HG03469 (cell line): ENCODE results near the gene TECPR2.
"Not testable (repeated sequence)": the region's sequence is repeated elsewhere in the genome, so short reads cannot be mapped to it uniquely, and the experiment has no call there.

Experiments
- ATAC-seq: cut with Tn5 transposase; IDR thresholded peaks from one replicate; pipeline ENCODE4 v1.9.1; 2021; ENCODE audit warnings: mild to moderate bottlenecking, moderate library complexity, moderate number of reproducible peaks; ENCODE audit not compliant: unreplicated experiment

TECPR2 gene

DNA sequence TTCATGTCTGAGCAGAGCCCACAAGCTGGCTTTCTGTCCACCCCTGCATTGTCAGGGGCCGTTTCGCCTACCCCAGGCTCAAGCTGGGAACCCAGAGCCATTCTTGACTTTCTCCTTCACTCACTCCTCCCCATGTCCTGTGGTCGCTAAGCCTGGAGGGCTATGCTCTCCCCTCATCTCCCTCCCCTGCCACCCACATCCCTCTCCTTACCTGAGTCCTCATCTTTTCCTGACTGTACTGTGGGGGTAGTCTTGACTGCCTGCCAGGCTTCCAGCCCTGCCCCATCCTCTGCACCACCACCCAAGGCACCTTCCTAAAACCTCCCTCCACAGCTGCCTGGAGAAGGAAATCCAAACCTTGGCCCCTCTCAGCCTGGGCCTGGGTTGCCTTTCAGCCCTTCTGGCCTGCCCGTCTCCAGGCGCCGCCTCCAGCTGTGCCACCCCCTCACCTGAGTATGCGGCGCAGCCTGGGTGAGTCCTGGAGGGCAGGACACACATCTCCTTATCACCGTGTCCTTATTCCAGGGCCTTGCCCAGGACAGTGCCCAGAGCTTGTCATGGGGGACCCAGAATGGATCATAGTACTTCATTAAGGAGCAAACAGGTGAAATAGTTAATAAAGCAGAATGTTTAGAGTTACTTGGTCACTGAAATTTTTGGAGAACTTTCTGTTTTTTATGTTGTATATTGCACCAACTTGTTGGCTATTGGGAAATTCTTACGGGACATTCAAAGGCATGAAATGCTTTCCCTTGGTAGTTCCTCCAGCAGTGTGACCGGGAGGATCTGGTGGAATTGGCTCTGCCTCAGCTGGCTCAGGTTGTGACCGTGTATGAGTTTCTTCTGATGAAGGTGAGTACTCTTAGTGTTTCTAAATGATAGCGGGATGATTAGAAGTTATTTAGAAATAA, 28.7 kb upstream of the TECPR2 start:
- no peak for ATAC-seq

DNA sequence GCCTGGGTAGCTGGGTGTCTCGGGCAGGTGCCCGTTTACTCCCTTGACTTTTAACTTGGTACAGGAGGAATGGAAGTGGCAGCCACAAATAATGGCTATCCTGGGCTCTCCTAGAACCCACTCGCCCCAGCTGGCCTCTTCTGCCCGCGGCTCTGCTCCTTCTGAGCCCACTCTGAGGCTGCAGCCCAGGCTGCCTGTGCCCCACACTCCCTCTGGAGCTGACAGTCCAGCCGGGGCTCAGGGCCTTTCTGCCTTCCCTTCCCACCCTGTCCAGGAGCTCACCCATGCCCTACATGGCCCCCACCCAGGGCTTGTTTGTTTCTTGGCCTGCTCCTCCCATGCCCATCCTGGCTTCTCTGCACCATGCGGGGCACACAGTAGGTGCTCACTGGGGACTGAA, 27.6 kb upstream of the TECPR2 start:
- no peak for ATAC-seq

DNA sequence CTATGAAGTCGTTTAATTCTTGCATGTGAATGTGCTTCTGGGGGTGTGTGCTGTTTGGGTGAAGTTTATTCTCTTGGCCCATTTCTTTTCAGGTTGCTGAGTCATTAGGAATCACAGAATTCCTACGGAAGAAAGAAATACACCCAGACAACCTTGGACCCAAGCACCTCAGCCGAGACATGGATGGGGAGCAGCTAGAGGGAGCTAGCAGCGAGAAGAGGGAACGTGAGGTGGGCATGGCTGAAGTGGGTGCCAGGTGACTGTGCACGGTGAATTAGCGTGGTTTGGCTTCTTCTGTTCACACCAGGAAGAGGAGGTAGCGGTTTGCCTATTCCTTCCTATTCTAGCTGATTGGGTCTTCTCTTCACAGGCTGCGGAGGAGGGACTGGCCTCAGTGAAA, 24.0 kb upstream of the TECPR2 start:
- no peak for ATAC-seq

GRCh38 chr14:102341566-102341965, 21.2 kb upstream of the TECPR2 start:
- no peak for ATAC-seq

- no peak for ATAC-seq
Observed at GRCh38 chr14:102342238-102342637, 20.5 kb upstream of the TECPR2 start.

DNA sequence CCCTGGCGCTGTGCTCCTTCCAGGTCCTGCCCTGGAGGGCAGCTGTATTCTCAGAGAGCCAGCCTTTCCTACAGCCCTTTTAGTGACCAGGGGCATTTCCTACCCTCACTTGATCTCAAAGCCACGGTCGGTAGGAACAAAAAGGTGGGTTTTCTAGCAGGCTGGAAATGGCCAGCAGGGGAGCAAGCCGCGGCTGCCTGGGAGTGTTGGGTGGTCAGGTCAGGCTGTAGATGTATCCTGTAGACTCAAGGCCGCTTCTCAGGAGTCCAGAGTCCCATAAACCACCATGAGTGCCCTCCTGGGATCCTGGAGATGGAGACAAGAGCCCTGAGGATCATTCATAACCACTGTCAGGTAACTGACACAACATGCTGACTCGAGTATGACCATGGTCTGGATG, 18.7 kb upstream of the TECPR2 start:
- ATAC-seq, result no peak

GRCh38 chr14:102344485-102344884, 18.3 kb upstream of the TECPR2 start:
- no peak for ATAC-seq

- no peak for ATAC-seq
Observed at GRCh38 chr14:102345232-102345631, 17.5 kb upstream of the TECPR2 start.

- ATAC-seq, result no peak
Observed at GRCh38 chr14:102346645-102347044, 16.1 kb upstream of the TECPR2 start.

DNA sequence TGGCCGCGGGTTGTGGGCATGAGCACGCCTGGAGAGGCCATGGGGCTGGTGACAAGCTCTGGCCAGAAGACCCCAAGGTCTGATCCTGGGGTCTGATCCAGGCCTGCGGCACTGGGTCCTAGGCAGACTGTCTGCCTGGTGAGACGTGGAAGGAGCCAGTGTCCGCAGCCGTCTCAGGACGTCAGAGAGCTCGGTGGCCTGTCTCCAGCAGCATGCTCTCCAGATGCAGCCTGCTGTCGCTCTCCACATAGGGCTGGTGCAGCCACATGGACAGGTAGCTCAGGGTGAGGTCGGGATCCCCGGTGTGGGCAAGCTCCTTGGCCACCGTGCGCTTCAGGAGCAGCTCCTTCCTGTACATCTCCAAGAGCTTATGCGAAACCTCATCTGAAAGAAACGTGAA, 14.4 kb upstream of the TECPR2 start:
- ATAC-seq, result no peak

GRCh38 chr14:102351023-102351422, 11.7 kb upstream of the TECPR2 start:
- no peak for ATAC-seq

- ATAC-seq, result not testable (repeated sequence)
Observed at GRCh38 chr14:102351593-102351992, 11.1 kb upstream of the TECPR2 start.

- no peak for ATAC-seq
Observed at GRCh38 chr14:102352213-102352612, 10.5 kb upstream of the TECPR2 start.

DNA sequence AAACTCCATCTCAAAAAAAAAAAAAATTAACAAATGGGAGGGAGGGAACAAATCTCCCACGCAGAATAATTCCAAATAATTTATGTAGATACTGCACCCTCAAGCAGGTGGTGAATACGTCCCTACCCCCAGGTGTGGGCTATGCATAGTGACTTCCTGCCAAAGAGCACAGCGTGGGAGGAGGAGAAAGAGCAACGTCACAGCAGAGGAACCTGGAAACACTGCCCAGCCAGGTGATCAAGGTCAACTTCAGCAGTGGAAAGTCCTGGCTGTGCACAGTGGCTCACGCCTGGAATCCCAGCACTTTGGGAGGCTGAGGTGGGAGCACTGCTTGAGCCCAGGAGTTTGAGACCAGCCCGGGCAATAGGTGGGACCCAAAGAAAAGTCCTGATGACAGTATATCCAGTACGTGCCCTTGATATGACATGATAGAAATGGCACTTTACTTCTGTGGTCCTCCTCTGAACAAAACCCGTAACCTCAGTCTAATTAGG, 9.6 kb upstream of the TECPR2 start:
- no peak for ATAC-seq

- ATAC-seq, result no peak
Observed at GRCh38 chr14:102356280-102356679, 6.5 kb upstream of the TECPR2 start.

DNA sequence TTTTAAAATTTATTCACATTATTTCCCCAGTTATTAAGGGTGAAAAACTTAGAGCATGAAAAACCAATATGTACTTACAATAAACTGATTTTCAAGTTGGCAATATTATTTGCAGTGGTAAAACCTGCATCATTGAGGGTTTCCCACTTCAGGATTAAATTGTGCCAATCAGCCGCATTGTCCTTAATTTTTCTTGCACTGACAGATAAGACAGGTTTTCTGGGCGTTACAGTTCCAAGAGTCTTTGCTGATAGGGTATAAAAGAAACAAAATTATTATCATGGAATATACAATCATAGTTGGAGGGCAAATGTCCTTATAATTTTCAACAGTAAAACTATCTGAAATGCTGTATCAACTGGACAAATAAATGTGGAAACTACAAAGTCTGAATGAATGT, 3.4 kb upstream of the TECPR2 start:
- no peak for ATAC-seq

DNA sequence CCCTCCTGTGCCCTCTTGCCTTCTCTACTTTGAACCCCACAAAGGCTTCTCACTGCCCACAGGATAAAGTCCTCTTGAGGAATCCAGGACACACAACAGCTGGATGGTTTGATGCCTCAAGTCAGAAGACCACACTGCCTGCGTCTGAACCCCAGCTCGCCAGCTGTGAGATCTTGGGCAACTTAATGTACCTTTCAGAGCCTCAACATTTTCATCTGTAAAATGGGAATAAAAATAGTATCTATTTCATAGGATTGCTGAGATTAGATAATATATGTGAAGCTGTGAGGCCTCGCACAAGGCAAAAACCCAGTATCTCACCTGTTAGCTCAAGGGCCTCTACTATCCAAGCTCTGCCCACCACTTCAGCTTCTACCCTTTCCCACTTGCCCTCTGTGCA, 2.4 kb upstream of the TECPR2 start:
- ATAC-seq, result no peak

DNA sequence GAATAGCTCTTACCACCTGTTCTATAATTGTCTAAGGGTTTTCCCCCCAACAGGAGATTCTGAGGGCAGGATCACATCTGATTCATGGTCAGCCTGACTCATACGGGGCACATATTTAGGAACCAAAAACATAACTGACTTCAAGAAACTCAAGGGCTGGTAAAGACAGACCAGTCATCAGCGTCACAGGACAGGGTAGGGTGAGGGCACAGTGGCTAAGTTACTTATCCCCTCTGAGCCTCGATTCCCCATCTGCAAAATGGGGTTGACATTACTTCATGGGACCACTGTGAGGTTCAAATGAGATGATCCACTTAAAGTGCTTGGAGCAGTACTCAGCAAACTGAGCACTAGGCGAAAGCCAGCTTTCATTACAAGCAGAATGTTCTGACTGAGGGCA, 657 bp upstream of the TECPR2 start:
- no peak for ATAC-seq

DNA sequence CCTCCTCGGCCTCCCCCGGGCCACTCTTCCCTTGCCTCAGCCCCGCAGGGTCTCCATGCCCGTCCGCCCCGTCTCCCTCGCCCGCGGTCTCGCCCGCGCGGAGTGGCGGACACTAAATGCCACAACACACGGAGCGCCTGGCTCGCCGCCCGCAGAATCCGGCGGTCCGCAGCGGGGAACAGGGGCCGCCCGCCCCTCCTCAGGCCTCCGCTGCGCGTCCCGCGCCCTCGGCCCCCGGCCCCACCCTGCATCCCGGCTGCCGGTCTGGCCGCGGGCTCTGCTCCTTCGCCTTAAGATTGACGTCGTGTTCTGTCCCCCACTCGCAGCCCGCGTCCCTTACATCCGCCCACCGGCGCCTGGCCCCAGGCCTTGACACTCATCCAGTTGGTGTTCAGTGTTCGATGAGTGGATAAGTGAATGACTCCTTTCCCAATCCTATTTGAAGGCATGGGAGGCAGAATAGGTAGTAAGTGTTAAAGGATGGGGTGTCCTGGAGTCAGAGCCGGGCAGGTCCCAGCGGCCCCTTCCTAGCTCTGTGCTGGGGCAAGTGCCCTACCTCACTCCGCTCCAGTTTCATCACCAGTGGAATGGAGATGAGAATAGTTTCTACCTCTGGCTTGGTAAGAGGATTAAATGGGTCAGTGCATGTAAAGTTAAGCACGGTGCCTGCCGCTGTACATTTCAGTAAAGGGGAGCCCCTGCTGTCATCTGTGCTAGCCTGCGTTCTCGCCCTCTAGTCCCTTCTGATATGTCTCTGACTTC, 622 bp downstream of the TECPR2 start:
- ATAC-seq, result no peak

DNA sequence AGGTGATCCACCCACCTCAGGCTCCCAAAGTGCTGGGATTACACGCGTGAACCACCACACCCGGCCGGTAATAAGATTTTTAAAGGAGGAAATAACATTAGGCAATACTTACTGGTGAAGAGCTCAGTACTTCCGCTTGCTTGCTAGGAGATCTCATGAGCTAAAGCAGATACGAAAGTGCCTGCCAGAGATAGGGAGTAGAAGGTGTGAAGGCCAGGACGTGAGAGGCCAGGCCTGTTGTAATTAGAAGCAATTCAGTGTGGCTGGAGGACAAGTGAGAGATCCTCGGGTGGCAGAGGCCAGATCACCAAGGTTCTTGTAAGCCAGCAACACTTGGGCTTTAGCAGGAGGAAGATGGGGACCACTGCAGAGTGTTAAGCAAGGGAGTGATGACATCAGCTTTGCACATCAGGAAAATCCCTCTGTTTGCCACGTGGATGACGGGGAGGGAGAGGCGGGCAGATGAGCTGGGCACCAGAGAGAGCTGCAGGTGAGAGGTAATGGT, 7.6 kb downstream of the TECPR2 start:
- no peak for ATAC-seq

DNA sequence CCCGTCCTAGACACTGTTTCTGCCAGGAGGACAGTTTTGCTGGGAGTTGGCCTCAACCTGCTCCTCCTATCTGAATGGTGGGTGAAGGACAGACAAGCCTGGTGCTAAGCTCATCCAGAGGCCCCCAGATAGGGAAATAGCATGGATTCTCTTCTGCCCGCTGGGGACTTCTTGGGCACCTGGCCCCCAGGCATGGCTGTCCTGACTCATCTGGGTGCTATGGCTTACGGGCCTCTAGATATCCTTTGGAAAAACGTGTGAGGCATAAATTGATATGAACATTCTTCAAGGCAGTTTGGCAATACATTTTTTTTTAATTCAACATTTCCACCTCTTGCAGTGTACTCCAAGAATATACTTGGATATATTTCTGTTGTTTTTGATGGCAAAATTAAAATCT, 8.6 kb downstream of the TECPR2 start:
- no peak for ATAC-seq

DNA sequence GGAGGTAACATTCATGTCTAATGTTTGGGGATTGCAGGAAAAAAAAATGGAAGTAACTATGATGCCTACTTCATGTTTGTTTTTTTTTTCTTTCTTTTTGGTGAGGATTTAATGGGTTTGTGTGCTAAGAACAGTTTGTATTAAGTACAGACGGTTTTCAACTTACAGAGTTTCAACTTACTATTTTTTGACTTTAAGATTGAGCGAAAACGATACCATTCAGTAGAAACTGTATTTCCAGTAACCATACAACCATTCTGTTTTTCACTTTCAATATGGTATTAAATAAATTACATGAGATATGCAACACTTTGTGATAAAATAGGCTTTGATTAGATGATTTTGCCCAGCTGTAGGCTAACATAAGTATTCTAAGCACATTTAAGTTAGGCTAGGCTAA, 10.4 kb downstream of the TECPR2 start:
- ATAC-seq, result no peak
